ENCODE data around the gene CHD9. TPM values are rescaled to one million over a fixed set of nuclear protein-coding genes. Genes with fewer than 3 reads are reported as not detected.
"Not testable (repeated sequence)": the region's sequence is repeated elsewhere in the genome, so short reads cannot be mapped to it uniquely, and the experiment has no call there.

The CHD9 gene
- total RNA-seq, 2 experiments from 2014 or later, result 9.4 to 9.7 TPM

DNA sequence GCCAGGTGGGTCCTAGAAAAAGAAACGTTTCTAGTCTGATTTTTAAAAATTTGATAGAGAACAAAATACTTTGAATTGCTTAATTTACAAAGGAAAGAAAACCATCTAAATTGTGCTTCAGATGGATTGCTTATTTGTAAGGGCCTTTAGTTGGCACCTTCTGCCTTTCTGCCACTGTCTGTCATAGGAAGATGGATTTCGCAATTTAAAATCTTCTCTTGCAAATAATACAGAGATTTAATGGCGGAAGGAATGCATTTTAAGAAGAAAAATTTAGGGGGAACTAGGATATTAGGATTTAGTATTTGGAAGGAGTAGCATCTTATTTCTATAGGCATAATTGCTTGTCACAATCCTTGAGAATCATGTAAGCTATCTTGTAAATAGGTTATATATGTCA, 204.0 kb downstream of the CHD9 start:
- no peaks in the 10 kb centered on the region for H3K4me1 Mint-ChIP-seq (ENCODE audit: low read depth)
- H3K36me3 Mint-ChIP-seq (ENCODE audit: low read depth), result peaks cover 31% of the 10 kb centered on the region

DNA sequence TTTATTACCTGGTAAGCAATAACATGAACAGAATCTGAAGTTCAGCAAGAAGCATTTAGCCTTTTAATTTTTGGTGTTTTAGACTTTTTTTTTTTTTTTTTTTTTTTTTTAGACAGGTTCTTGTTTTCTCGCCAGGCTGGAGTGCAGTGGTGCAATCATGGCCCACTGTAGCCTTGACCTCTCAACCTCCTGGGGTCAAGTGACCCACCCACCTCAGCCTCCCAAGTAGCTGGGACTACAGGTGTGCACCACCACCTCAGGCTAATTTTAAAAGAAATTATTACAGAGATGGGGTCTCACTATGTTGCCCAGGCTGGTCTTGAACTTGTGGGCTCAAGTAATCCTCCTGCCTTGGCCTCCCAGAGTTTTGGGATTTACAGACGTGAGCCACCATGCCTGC, 206.5 kb downstream of the CHD9 start:
- H3K9me3 Mint-ChIP-seq, result no peaks in the 10 kb centered on the region
- H3K27ac Mint-ChIP-seq, result no peak overlapping the region
- H3K4me1 Mint-ChIP-seq (ENCODE audit: low read depth), result no peaks in the 10 kb centered on the region
- CTCF ChIA-PET, result no interaction called here
- H3K27me3 Mint-ChIP-seq (ENCODE audit: low read depth), result no peaks in the 10 kb centered on the region
- no peak overlapping the region for H3K4me3 Mint-ChIP-seq
- DNase-seq, result no peak
- peaks cover 25% of the 10 kb centered on the region for H3K36me3 Mint-ChIP-seq (ENCODE audit: low read depth)
- intact Hi-C loops (cut with micrococcal nuclease), result no loop called here

More for the DNA sequence above, 204.0 kb downstream of the CHD9 start:
- DNase-seq, result no peak
- no peaks in the 10 kb centered on the region for H3K27me3 Mint-ChIP-seq (ENCODE audit: low read depth)
- no peaks in the 10 kb centered on the region for H3K9me3 Mint-ChIP-seq
- H3K27ac Mint-ChIP-seq, result no peak overlapping the region
- H3K4me3 Mint-ChIP-seq, result no peak overlapping the region
- CTCF ChIA-PET, result no interaction called here
- intact Hi-C loops (cut with micrococcal nuclease), result no loop called here

DNA sequence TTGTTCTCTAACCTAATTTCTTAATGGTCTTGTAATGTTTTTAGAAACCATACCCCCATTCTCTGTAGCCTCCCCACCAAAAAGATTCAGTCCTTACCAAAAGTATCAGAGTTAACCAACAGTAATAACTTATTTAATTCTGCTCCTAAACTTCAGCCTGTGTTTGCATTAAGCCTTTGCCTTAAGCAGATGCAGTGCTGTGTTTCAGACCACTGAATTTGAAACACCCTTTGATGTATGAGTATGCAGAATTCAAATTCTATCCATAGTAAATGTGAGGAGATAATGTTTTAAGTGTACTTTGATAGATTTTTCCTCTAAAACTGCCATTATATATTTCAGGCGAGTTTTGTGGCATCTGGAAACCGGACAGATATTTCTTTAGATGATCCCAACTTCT, 207.9 kb downstream of the CHD9 start:
- Mint-ChIP-seq H3K4me1 (ENCODE audit: low read depth) (no peaks in the 10 kb centered on the region), H3K9me3 (no peaks in the 10 kb centered on the region), H3K4me3 (no peak overlapping the region), H3K36me3 (ENCODE audit: low read depth) (peaks cover 17% of the 10 kb centered on the region), H3K27me3 (ENCODE audit: low read depth) (no peaks in the 10 kb centered on the region), H3K27ac (no peak overlapping the region)
- DNase-seq, result no peak
- intact Hi-C loops (cut with micrococcal nuclease), result no loop called here
- CTCF ChIA-PET, result no interaction called here

DNA sequence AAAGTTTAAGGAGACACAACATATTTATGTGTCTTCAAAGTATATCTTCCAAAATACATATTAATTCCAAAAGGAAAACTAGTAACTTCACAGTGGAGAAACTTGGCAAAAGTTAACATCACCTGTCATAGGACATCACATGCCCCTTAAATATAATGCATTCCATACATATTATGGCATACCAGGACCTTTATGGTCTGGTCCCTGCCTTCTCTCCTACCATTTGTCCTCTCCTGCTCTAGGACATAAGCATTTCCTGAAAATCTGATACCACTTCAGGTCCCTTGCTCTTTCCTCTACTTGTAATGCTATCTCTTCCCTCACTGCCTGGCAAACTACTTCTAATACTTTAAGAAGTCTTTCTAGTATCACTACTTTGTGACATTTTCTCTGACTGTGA, 211.4 kb downstream of the CHD9 start:
- intact Hi-C loops (cut with micrococcal nuclease), result no loop called here
- CTCF ChIA-PET, result no interaction called here
- Mint-ChIP-seq H3K4me1 (ENCODE audit: low read depth) (no peaks in the 10 kb centered on the region), H3K4me3 (no peak overlapping the region), H3K9me3 (no peaks in the 10 kb centered on the region), H3K36me3 (ENCODE audit: low read depth) (peaks cover 9% of the 10 kb centered on the region), H3K27me3 (ENCODE audit: low read depth) (no peaks in the 10 kb centered on the region), H3K27ac (no peak overlapping the region)
- no peak for DNase-seq

DNA sequence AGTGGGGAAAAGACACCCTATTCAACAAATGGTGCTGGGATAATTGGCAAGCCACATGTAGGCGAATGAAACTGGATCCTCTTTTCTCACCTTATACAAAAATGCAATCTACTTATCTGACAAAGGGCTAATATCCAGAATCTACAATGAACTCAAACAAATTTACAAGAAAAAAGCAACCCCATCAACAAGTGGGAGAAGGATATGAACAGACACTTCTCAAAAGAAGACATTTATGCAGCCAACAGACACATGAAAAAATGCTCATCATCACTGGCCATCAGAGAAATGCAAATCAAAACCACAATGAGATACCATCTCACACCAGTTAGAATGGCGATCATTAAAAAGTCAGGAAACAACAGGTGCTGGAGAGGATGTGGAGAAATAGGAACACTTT, 223.7 kb downstream of the CHD9 start:
- H3K27ac Mint-ChIP-seq; intact Hi-C loops (cut with micrococcal nuclease); H3K4me3 Mint-ChIP-seq; H3K9me3 Mint-ChIP-seq; H3K27me3 Mint-ChIP-seq (ENCODE audit: low read depth); DNase-seq; H3K36me3 Mint-ChIP-seq (ENCODE audit: low read depth); H3K4me1 Mint-ChIP-seq (ENCODE audit: low read depth); CTCF ChIA-PET: not testable (repeated sequence)

DNA sequence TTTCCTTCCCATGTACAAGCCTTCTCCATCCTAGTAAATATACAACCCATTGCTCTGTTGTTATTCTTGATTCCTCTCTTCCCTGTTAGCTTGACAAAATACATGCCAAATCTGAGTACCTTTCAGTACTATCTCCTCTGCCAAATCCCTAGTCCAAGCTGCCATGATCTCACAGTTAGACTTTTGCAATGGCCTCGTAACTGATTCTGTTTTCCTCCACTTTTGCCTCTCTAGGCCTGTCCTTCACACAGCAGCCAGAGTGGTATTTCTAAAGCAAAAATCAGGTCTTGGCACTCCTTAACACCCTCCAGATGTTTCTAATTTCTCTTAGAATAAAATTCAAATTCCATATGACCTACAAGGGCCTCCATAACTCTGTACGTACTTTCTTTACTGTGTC, 226.5 kb downstream of the CHD9 start:
- Mint-ChIP-seq H3K4me1 (ENCODE audit: low read depth) (no peaks in the 10 kb centered on the region), H3K9me3 (no peaks in the 10 kb centered on the region), H3K27me3 (ENCODE audit: low read depth) (no peaks in the 10 kb centered on the region), H3K4me3 (no peak overlapping the region), H3K27ac (no peak overlapping the region), H3K36me3 (ENCODE audit: low read depth) (peaks cover 9% of the 10 kb centered on the region)
- CTCF ChIA-PET, result no interaction called here
- intact Hi-C loops (cut with micrococcal nuclease), result no loop called here
- DNase-seq, result no peak

DNA sequence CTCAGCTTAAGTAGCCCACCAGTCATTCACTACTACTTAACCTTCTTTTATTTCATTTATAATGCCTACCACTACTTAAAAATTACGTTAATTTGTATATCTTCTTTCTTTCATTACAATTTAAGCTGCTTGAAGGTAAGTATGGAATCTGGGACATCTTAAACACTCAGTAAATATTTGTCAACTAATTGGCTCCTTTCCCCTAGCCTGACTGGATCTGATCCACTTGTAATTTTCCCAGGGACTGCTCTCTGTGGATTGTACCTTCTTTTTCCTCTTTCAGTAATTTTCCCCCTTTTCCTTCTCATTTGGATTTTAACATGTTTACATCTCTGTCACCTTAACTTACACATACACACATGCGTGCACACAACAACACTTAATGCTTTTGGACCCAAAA, 227.1 kb downstream of the CHD9 start:
- H3K4me3 Mint-ChIP-seq, result no peak overlapping the region
- H3K27ac Mint-ChIP-seq, result no peak overlapping the region
- H3K9me3 Mint-ChIP-seq, result no peaks in the 10 kb centered on the region
- no peak for DNase-seq
- intact Hi-C loops (cut with micrococcal nuclease), result no loop called here
- H3K4me1 Mint-ChIP-seq (ENCODE audit: low read depth), result no peaks in the 10 kb centered on the region
- H3K36me3 Mint-ChIP-seq (ENCODE audit: low read depth), result peaks cover 10% of the 10 kb centered on the region
- no peaks in the 10 kb centered on the region for H3K27me3 Mint-ChIP-seq (ENCODE audit: low read depth)
- CTCF ChIA-PET, result no interaction called here

DNA sequence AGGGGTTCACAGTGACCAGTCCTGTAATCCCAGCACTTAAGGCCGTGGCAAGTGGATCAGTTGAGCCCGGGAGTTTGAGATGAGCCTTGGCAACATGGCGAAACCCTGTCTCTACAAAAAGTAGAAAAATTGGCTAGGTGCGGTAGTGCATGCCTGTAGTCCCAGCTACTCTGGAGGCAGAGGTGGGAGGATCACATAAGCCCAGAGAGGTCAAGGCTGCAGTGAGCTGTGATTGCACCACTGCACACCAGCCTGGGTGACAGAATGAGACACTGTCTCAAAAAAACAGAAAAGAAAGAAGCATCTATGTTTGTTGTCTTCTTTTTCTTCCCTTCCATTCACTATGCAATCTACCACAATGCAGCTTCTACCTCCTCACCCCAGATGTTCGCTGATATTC, 227.5 kb downstream of the CHD9 start:
- peaks cover 10% of the 10 kb centered on the region for H3K36me3 Mint-ChIP-seq (ENCODE audit: low read depth)
- H3K4me1 Mint-ChIP-seq (ENCODE audit: low read depth), result no peaks in the 10 kb centered on the region
- no peaks in the 10 kb centered on the region for H3K9me3 Mint-ChIP-seq
- CTCF ChIA-PET, result interaction anchor here (1.0 to 2.0 kb wide), 2 partner anchors 118 to 224 kb away, joined by 3 to 5 read pairs; no protein-coding TSS in a partner anchor
- intact Hi-C loops (cut with micrococcal nuclease), result no loop called here
- H3K27me3 Mint-ChIP-seq (ENCODE audit: low read depth), result no peaks in the 10 kb centered on the region
- no peak overlapping the region for H3K4me3 Mint-ChIP-seq
- DNase-seq, result no peak
- H3K27ac Mint-ChIP-seq, result no peak overlapping the region

DNA sequence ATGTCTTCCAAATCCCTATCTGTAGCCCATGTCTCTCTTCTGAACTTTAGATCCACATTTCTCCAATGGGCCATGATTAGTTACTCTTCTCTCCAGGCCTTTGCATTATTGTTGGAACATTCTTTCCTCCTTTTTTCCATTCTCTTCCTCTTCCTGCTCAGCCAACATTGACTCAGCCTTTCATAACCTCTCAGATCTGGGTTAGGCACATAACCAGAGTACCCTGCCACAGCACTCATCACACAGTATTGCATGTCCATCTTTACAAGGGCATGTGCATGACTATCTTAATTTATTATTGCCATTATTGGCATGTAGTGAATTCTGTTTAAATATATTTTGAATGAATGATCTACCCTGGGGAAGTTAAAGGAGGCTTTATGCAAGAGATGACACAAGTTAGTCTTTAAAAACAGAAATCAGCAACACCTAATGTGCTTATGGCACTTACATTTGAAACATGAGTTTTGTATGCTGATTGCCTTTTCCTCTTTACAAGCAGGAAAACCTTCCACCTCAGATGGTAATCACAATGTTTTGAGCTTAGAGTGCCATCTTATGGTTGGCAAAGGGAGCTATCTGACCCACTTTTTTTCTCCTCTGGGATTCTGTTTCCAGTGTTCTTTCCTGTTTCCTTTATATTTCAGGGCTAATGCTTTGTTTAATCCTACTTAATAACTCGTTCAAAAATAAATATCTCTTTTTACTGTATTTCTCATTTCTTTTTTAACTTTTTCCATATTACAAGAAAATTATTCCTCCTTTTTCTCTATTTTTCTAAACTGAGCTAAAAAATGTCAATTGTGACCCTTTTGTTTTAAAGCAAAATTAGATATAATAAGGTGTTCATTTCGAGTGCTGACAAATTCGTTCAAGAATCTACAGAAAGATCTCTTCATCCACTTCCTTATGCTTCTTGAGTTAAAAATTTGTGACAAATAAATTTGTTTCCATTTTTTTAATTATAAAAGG, 228.5 kb downstream of the CHD9 start:
- H3K4me3 Mint-ChIP-seq, result no peak overlapping the region
- no peaks in the 10 kb centered on the region for H3K27me3 Mint-ChIP-seq (ENCODE audit: low read depth)
- H3K27ac Mint-ChIP-seq, result no peak overlapping the region
- no peaks in the 10 kb centered on the region for H3K4me1 Mint-ChIP-seq (ENCODE audit: low read depth)
- no peak for DNase-seq
- no peaks in the 10 kb centered on the region for H3K9me3 Mint-ChIP-seq
- CTCF ChIA-PET, result interaction anchor here (0.7 to 2.0 kb wide), 8 partner anchors 42 to 1872 kb away, joined by 3 to 8 read pairs (median 4); partner anchors contain the start of genes CHD9 and CHD9NB
- intact Hi-C loops (cut with micrococcal nuclease), result loop anchor here (1.0 kb wide), 2 partner anchors 153 to 229 kb away; partner anchors contain the start of gene CHD9
- peaks cover 6% of the 10 kb centered on the region for H3K36me3 Mint-ChIP-seq (ENCODE audit: low read depth)

DNA sequence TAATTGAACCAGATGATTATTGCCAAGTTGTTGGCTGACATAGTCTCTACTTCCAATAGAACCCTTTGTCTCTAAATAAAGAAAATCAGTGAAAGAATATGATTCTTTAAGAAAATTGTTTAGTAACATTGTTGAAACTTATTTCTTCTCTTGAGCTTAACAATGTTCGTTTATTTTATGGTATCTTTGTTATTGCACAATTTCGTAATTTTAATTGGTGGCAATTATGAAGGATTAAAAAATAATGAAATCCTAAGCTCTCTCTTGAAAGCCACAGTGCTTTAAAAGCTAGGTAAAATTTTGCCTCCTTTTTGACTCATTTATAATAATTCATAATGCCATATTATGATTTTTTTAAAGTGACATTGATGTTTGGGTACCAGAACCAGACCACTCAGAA, 230.4 kb downstream of the CHD9 start:
- CTCF ChIA-PET, result no interaction called here
- Mint-ChIP-seq H3K4me1 (ENCODE audit: low read depth) (no peaks in the 10 kb centered on the region), H3K27ac (no peak overlapping the region), H3K4me3 (no peak overlapping the region), H3K27me3 (ENCODE audit: low read depth) (no peaks in the 10 kb centered on the region), H3K36me3 (ENCODE audit: low read depth) (peaks cover 14% of the 10 kb centered on the region), H3K9me3 (no peaks in the 10 kb centered on the region)
- DNase-seq, result no peak
- intact Hi-C loops (cut with micrococcal nuclease), result no loop called here

DNA sequence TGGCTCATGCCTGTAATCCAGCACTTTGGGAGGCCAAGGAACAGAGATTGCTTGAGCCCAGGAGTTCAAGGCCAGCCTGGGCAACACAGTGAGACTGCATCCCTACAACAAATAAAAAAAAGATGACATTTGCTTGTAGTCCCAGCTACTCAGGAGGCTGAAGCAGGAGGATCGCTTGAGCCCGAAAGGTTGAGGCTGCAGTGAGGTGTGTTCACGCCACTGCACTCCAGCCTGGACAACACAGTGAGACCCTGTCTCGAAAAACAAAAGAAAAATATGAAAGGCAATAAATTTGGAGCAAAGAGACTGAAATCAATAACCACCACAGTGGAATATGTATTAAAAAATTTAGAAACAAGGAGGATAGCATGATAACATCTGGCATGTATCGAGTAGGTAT, 235.7 kb downstream of the CHD9 start:
- Mint-ChIP-seq H3K27ac (no peak overlapping the region), H3K4me3 (no peak overlapping the region), H3K27me3 (ENCODE audit: low read depth) (no peaks in the 10 kb centered on the region), H3K4me1 (ENCODE audit: low read depth) (no peaks in the 10 kb centered on the region), H3K9me3 (no peaks in the 10 kb centered on the region), H3K36me3 (ENCODE audit: low read depth) (peaks cover 20% of the 10 kb centered on the region)
- intact Hi-C loops (cut with micrococcal nuclease), result loop anchor here (10.0 kb wide), 1 partner anchor 214 kb away; the partner anchor contains the start of gene AKTIP
- CTCF ChIA-PET, result interaction anchor here (0.6 to 1.0 kb wide), 2 partner anchors 17 to 110 kb away, joined by 3 read pairs; no protein-coding TSS in a partner anchor
- DNase-seq, result no peak

DNA sequence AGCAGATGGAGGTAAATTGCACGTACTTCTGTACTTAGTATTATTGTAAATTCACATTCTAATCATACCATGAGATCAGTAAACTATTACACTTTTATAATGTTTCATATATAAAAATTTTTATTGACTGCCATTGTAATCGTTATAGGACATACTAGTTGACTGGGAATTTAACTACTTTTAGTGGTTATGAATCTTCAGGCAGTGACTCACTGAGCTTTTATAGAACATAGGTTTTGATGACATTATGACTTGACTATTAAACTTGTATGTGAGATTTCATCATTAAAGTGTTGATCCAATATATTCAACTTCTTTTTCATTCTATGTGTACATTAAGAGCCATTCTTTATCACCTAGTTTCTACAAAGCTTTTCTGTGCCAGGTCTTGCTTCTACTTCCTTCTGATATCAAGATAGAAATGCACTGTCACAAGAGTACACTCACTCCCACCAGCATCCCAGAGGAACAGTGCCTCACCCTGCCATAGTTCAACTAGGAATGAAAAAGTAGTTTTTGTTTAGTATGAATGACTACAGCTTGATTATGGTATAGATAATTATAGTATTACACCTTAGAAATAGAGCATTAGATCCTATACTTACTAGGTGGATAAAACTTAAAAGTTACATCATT, 237.1 kb downstream of the CHD9 start:
- CTCF ChIA-PET, result interaction anchor here (0.6 to 1.0 kb wide), 3 partner anchors 85 to 220 kb away, joined by 3 to 4 read pairs (median 3); no protein-coding TSS in a partner anchor
- intact Hi-C loops (cut with micrococcal nuclease), result loop anchor here (10.0 kb wide), 1 partner anchor 213 kb away; the partner anchor contains the start of gene AKTIP
- Mint-ChIP-seq H3K9me3 (no peaks in the 10 kb centered on the region), H3K27ac (no peak overlapping the region), H3K36me3 (ENCODE audit: low read depth) (peaks cover 17% of the 10 kb centered on the region), H3K27me3 (ENCODE audit: low read depth) (no peaks in the 10 kb centered on the region), H3K4me3 (no peak overlapping the region), H3K4me1 (ENCODE audit: low read depth) (no peaks in the 10 kb centered on the region)
- no peak for DNase-seq

All from activated naive CD4-positive, alpha-beta T cell treated with anti-CD3 and anti-CD28 coated beads for 36 hours (primary cell).